Measurements from ENCODE around the gene ADH1C. TPM values are rescaled to one million over a fixed set of nuclear protein-coding genes. Genes with fewer than 3 reads are reported as not detected.
A peak's percentile ranks its signal among the peaks of the same experiment; 100 is the strongest.

ADH1C gene
- total RNA-seq, 1 experiment from 2014 or later, result not detected

DNA sequence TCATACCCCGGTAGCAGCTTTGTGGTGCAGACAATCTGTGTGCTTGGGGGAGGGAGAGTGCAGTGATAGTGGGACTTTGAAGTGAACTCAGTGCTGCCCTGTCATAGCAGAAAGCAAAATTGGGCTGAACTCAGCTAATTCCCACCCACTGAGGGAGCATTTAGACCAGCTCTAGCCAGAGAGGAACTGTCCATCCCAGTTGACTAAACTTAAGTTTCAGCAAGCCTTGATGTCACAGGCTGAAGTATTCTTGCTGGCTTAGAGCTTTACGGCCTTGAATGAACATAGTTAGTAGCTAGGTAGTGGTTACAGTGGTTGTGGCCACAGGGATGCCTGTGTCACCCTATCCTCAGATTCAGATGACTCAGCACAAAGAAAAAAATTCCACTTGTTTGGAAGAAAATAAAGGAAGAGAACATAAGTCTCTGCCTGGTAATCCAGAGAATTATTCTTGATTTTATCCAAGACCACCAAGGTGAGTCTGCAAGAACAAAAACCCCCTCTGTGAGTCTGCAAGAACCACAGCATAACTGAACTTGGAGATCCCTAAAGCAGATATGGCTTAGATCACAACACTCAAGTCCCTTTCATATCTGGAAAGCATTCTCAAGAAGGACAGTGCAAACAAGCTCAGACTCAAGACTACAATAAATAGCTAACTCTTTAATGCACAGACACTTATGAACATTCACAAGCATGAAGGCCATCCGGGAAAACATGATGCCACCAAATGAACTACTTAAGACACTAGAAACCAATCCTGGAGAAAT is 43.2 kb upstream of the ADH1C start:
- Histone ChIP-seq H2AFZ (ENCODE audit: low read length) (no peak overlapping the region), H3F3A (ENCODE audit: low read length, unreplicated experiment) (no peaks in the 10 kb centered on the region), H3K27ac (ENCODE audit: low read length) (peak overlapping the region; percentile 3; the same call in 1 of the 2 replicates), H3K4me2 (ENCODE audit: low read length) (peak overlapping the region; percentile 38; the same call in 1 of the 2 replicates), H3K9ac (ENCODE audit: low read length) (no peak overlapping the region), H3K4me3 (ENCODE audit: low read length) (no peak overlapping the region), H3K79me2 (ENCODE audit: low read length) (no peaks in the 10 kb centered on the region), H3K36me3 (ENCODE audit: low read depth, low read length) (no peaks in the 10 kb centered on the region), H3K27me3 (ENCODE audit: low read length) (no peaks in the 10 kb centered on the region), H3K9me3 (ENCODE audit: low read length) (no peaks in the 10 kb centered on the region), H4K20me1 (ENCODE audit: low read length) (no peaks in the 10 kb centered on the region), H3K9me2 (replicated peaks; ENCODE audit: low read length) (no peaks in the 10 kb centered on the region), H3K4me1 (ENCODE audit: insufficient read depth, low read length) (peaks cover 12% of the 10 kb centered on the region)
- ATAC-seq, result peak; percentile 24
- ChIA-PET POLR2A (ENCODE audit: unreplicated experiment) (interaction anchor here (0.5 kb wide), 1 partner anchor 47 kb away, joined by 4 read pairs; no protein-coding TSS in a partner anchor), CTCF (no interaction called here)
- intact Hi-C loops (cut with micrococcal nuclease), result no loop called here
- TF ChIP-seq EZH2 (IDR thresholded peaks at IDR 0.05; ENCODE audit: low read length, unreplicated experiment) (no peak), CTCF (conservative IDR thresholded peaks at IDR 0.05; ENCODE audit: low read depth, low read length) (no peak), EZH2phosphoT487 (IDR thresholded peaks at IDR 0.05; ENCODE audit: borderline replicate concordance, low read length) (no peak)
- DNase-seq, result peak; percentile 58
- no TSS peak for BruUV-seq (replicated peaks)

- Histone ChIP-seq H3F3A (ENCODE audit: low read length, unreplicated experiment) (no peaks in the 10 kb centered on the region), H3K79me2 (ENCODE audit: low read length) (no peaks in the 10 kb centered on the region), H3K9me3 (ENCODE audit: low read length) (no peaks in the 10 kb centered on the region), H3K4me2 (ENCODE audit: low read length) (peak overlapping the region; percentile 38; the same call in 1 of the 2 replicates), H2AFZ (ENCODE audit: low read length) (no peak overlapping the region), H3K9ac (ENCODE audit: low read length) (no peak overlapping the region), H3K9me2 (replicated peaks; ENCODE audit: low read length) (no peaks in the 10 kb centered on the region), H4K20me1 (ENCODE audit: low read length) (no peaks in the 10 kb centered on the region), H3K36me3 (ENCODE audit: low read depth, low read length) (no peaks in the 10 kb centered on the region), H3K4me1 (ENCODE audit: insufficient read depth, low read length) (peaks cover 12% of the 10 kb centered on the region), H3K27ac (ENCODE audit: low read length) (peak overlapping the region; percentile 18; the same call in 1 of the 2 replicates), H3K27me3 (ENCODE audit: low read length) (no peaks in the 10 kb centered on the region), H3K4me3 (ENCODE audit: low read length) (no peak overlapping the region)
- DNase-seq (peak; percentile 30), ATAC-seq (peak; percentile 55; the same call in 1 of the 2 replicates)
- CTCF ChIA-PET, result no interaction called here
- POLR2A ChIA-PET (ENCODE audit: unreplicated experiment), result no interaction called here
- BruUV-seq (replicated peaks), result no TSS peak
- intact Hi-C loops (cut with micrococcal nuclease), result no loop called here
- TF ChIP-seq CTCF (conservative IDR thresholded peaks at IDR 0.05; ENCODE audit: low read depth, low read length), result no peak
- TF ChIP-seq EZH2 (IDR thresholded peaks at IDR 0.05; ENCODE audit: low read length, unreplicated experiment), result no peak
- TF ChIP-seq EZH2phosphoT487 (IDR thresholded peaks at IDR 0.05; ENCODE audit: borderline replicate concordance, low read length), result no peak
Observed at GRCh38 chr4:99394896-99395295, 42.4 kb upstream of the ADH1C start.

DNA sequence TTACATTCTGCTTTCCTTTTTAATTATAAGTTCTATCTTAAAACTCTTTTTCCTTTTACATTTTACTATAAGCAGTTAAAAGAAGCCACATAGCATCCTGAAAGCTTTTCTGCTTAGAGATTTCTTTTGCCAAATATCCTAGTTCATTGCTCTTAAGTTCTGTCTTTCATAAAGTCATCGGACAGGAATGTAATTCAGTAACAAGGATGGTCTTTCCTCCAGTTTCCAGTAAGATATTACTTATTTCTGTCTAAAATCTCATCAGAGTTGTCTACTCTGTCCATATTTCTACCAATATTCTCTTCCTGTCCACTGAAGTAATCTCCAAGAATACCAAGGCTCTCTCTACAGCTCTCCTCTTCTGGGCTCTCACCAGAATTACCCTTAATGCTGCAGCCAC is 37.5 kb upstream of the ADH1C start:
- Histone ChIP-seq H3K27me3 (ENCODE audit: low read length) (no peaks in the 10 kb centered on the region), H3F3A (ENCODE audit: low read length, unreplicated experiment) (no peaks in the 10 kb centered on the region), H3K27ac (ENCODE audit: low read length) (no peak overlapping the region), H3K9me3 (ENCODE audit: low read length) (no peaks in the 10 kb centered on the region), H2AFZ (ENCODE audit: low read length) (no peak overlapping the region), H3K4me1 (ENCODE audit: insufficient read depth, low read length) (peaks cover 5% of the 10 kb centered on the region; the same call in 1 of the 2 replicates), H3K79me2 (ENCODE audit: low read length) (no peaks in the 10 kb centered on the region), H3K9me2 (replicated peaks; ENCODE audit: low read length) (no peaks in the 10 kb centered on the region), H3K4me2 (ENCODE audit: low read length) (no peak overlapping the region), H3K36me3 (ENCODE audit: low read depth, low read length) (no peaks in the 10 kb centered on the region), H3K4me3 (ENCODE audit: low read length) (no peak overlapping the region), H3K9ac (ENCODE audit: low read length) (no peak overlapping the region), H4K20me1 (ENCODE audit: low read length) (no peaks in the 10 kb centered on the region)
- BruUV-seq (replicated peaks), result no TSS peak
- DNase-seq (no peak), ATAC-seq (no peak)
- CTCF ChIA-PET, result no interaction called here
- POLR2A ChIA-PET (ENCODE audit: unreplicated experiment), result no interaction called here
- intact Hi-C loops (cut with micrococcal nuclease), result no loop called here
- TF ChIP-seq CTCF (conservative IDR thresholded peaks at IDR 0.05; ENCODE audit: low read depth, low read length) (no peak), EZH2phosphoT487 (IDR thresholded peaks at IDR 0.05; ENCODE audit: borderline replicate concordance, low read length) (no peak), EZH2 (IDR thresholded peaks at IDR 0.05; ENCODE audit: low read length, unreplicated experiment) (no peak)

Measured in PC-3 (cell line).